HG02840 (cell line): ENCODE measurements around the gene RBL1.
A peak's percentile ranks its signal among the peaks of the same experiment; 100 is the strongest.
"Not testable (repeated sequence)": the region's sequence is repeated elsewhere in the genome, so short reads cannot be mapped to it uniquely, and the experiment has no call there.

Source experiments
- ATAC-seq: cut with Tn5 transposase; IDR thresholded peaks from one replicate; pipeline ENCODE4 v1.9.1; 2021; ENCODE audit warnings: mild to moderate bottlenecking, moderate library complexity, moderate number of reproducible peaks; ENCODE audit not compliant: unreplicated experiment, low FRiP score

The RBL1 gene

GRCh38 chr20:37081717-37082289 is 14.0 kb downstream of the RBL1 start:
- ATAC-seq = no peak

- no peak for ATAC-seq
These were observed 18.8 kb downstream of the RBL1 start for GRCh38 chr20:37077009-37077408.

- no peak for ATAC-seq
These were observed 19.7 kb downstream of the RBL1 start for GRCh38 chr20:37075932-37076685.

DNA sequence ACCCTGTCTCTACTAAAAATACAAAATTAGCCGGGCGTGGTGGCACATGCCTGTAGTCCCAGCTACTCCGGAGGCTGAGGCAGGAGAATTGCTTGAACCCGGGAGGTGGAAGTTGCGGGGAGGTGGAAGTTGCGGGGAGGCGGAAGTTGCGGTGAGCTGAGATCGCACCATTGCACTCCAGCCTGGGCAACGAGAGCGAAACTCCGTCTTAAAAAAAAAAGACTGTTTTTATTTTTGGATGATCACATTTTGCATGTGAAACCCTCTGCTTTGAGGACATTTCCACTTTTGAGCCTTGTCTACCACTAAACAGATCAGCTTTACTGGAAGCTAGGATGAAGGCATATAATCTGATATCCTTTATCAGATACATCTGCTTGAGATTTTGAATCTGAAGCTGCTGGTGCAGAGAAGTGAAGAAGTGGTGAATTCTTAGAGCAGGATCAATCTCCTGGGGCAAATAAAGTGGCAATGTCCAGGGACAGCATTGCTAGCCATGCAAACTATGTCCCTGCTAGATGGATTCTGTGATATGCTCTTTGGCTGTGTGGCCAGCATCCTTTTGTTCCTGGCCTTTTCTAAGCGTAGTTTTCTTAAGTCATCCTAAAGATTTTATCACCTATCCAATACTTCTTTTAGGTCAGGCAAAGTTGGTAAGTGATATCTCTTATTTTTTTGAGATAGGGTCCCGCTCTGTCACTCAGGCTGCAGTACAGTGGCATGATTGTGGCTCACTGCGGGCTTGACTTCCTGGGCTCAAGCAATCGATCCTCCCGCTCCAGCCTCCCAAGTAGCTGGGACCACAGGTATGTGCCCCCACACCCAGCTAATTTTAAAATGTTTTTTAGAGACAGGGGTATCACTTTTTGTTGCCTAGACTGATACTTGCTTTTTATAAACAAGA is 23.3 kb downstream of the RBL1 start:
- ATAC-seq = no peak

DNA sequence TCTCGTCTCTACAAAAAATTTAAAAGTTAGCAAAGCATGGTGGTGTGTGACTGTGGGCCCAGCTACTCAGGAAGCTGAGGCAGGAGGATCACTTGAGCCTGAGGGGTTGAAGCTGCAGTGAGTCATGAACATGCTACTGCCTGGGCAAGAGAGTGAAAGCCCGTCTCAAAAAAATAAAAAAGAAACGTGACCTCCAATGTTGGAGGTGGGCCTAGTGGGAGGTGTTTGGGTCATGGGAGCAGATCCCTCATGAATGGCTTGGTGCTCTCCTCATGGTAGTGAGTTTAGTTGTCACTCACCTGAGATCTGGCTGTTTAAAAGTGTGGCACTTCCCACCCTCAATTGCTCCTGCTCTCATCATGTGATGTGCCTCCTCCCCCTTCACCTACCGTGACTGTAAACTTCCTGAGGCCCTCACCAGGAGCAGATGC is 24.3 kb downstream of the RBL1 start:
- no peak for ATAC-seq

DNA sequence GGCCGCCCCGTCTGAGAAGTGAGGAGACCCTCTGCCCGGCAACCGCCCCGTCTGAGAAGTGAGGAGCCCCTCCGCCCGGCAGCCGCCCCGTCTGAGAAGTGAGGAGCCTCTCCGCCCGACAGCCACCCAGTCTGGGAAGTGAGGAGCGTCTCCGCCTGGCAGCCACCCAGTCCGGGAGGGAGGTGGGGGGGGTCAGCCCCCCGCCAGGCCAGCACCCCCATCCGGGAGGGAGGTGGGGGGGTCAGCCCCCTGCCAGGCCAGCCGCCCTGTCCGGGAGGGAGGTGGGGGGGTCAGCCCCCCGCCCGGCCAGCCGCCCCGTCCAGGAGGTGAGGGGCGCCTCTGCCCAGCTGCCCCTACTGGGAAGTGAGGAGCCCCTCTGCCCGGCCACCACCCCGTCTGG is 26.2 kb downstream of the RBL1 start:
- not testable (repeated sequence) for ATAC-seq

DNA sequence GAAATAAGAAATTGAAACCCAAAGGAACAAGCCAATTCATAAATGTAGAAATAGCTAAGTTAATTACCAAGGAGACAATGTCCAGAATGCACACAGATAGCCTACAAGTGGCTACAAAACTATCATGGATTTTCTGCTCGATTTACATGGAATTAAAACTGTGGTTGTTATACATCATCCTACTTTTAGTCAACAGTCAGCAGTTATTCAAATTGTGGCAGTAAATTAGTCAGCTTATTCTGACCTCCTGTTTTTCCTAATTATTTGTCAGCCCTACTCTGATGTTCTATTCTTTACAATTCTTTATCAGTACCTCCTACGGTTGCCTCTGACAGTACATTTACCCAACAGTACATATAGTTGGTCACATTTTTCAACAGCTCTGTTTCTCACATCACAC is 29.6 kb downstream of the RBL1 start:
- no peak for ATAC-seq

DNA sequence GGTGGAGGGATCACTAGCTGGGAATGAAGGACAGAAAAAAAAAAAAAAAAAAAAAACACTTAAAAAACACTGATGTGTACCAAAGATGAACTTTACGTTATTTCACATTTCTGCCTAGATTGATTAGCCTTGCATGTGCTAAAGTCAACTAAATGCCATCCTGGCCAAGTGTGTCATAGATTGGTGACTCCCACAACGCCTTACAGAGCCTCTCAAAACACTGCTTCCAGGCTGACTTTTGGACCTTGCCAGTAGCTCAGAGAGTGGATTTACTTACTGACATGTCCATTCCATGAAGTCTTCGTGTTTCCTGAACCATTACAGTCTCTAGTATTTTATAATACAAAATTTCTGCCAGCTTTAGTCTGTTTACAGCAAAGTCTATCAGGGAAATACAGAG is 40.5 kb downstream of the RBL1 start:
- no peak for ATAC-seq

DNA sequence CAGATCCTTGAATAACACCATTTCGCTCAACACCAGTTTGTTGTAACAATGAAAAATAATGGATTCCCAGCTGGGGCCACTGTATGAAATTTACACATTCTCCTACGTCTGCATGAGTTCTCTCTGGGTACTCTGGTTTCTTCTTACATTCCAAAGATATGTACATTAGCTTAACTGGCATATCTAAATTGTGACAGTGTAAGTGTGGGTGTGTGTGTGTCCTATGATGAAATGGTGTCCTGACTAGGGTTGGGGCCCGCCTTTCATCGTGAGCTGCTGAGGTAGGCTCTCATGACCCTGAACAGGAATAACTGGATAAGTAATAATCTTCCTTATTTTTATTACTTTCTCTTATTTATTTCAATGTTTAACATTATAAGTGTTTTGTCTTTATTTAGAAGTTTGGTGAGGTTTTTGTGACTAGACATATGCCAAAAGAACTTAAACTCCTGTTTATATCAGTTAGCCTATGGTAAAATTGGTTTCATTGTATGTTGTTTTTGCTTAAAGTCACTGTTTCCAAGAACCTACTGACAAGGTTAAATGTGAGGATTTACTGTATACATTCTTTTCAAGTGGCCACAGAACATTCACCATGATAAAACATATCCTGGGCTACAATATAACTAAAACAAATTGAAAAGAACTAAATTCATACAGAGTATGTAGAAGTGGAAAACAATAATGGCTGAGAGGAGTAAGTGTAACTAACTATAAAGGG is 42.4 kb downstream of the RBL1 start:
- no peak for ATAC-seq

GRCh38 chr20:37042986-37043972 is 52.5 kb downstream of the RBL1 start:
- peak; percentile 68 for ATAC-seq

- not testable (repeated sequence) for ATAC-seq
These were observed 56.4 kb downstream of the RBL1 start for GRCh38 chr20:37039366-37039765.

DNA sequence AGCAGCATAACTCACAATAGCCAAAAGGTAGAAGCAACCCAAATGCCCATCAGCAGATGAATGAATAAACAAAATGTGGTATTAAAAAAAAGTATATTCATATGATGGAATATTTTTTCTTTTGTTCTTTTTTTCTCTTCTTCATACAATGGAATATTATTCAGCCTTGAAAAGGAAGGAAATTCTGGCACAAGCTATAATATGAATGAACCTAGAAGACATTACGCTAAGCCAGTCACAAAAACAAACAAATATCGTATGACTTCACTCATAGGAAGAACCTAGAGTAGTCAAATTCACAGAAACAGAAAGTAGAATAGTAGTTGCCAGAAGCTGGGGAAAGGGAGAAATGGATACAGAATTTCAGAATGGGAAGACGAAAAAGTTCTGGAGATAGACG is 63.7 kb downstream of the RBL1 start:
- ATAC-seq = no peak

DNA sequence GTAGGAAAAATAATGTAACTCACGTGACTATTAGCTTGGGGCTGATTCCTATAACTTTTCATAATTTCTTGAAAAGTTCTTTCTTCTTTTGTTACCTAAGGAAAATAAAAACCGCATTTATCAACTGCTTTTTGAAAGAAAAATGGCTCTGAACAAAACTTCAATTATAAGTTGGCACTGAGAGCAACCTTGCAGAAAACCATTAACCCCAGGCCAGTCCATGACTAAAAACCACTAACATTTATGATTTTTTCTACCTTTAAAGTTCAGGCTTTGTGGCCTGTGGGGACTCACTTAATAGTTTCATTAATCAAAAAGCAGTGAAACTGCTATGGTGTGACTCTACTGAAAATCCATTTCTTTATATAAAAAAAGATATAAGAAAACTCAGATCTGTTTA is 75.2 kb downstream of the RBL1 start:
- ATAC-seq = no peak

- ATAC-seq = not testable (repeated sequence)
These were observed 83.2 kb downstream of the RBL1 start for GRCh38 chr20:37012631-37013030.

DNA sequence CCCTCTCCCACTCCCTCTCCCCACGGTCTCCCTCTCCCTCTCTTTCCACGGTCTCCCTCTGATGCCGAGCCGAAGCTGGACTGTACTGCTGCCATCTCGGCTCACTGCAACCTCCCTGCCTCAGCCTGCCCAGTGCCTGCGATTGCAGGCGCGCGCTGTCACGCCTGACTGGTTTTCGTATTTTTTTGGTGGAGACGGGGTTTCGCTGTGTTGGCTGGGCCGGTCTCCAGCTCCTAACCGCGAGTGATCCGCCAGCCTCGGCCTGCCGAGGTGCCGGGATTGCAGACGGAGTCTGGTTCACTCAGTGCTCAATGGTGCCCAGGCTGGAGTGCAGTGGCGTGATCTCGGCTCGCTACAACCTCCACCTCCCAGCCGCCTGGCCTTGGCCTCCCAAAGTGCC is 83.9 kb downstream of the RBL1 start:
- not testable (repeated sequence) for ATAC-seq

DNA sequence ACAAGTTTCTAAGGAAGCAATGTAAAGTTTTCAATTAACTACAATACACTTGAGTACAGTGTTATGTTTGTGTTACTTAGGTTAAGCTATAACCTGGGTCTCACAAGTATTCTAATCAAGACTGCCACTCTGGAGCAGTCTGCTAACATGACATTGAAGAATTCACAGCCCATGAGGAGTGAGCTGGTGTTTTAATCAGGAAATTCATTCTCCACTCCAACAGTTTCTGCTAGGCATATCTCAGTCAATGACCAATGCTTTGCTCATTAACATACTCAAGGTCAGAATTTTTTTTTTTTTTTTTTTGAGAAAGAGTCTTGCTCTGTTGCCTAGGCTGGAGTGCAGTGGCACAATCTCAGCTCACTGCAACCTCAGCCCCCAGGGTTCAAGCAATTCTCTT is 84.7 kb downstream of the RBL1 start:
- no peak for ATAC-seq

DNA sequence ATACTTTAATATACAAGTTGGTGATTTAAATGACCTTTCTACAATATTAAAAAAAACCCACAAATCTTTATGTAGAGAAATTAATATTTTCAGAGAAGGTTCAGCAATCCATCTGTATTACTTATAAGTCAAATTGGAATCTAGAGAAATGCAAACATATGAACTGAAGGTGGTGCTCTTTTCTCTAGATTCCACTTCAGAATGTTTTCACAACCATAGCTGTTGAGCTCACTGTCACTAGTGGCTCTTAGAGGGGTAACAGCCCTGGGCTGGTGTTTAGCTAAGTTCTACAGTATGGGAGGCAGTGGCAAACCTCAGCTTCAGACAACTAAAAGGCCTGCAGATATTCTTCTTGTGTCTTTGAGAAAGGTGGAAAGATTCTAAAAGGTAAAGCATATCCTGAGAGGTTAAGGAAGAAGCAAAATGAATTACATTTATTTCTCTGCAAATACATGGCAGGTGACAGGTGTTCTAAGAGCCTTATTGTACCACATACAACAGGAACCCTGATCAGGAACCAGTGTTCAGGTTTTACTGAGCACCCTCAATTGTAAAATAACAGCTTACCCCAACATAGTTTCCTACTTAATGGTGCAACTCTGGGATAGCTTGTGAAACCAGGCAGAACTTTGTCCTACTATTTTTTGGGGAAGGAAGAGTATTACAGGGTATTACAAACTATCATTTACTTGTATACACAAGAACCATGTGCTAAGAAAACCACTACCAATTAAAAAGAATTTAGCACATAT is 87.7 kb downstream of the RBL1 start:
- no peak for ATAC-seq

DNA sequence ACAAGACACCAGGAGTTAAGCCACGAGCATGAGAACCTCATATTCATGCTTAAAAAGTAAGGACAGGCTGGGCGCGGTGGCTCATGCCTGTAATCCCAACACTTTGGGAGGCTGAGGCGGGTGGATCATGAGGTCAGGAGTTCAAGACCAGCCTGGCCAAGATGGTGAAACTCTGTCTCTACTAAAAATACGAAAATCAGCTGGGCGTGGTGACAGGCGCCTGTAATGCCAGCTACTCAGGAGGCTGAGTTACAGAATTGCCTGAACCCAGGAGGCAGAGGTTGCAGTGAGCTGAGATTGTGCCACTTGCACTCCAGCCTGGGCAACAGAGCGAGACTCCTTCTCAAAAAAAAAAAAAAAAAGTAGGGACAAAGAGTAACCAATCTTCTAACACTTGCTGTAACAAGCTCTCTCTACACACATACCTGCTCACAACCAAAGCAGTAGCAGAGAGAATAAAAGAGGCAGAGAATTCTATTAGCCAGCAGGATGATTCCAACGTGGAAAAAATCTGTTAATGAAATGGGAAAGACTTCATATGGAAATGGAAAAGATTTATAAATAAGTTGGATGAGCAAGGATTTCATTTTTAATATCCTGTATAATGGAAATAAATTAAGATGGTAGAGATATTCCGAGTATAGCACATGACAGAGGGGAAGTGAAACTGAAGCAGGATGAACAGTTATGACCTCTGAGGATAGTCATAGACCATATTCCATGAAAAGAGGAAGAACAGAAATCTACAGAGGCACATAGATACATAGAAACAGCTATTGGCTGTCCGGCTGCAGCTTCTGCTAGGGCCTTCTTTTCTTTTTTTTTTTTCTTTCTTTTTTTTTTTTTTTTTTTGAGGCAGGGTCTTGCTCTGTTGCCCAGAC is 90.5 kb downstream of the RBL1 start:
- ATAC-seq = not testable (repeated sequence)
